ENCODE data around the gene MUC5B. TPM values are rescaled to one million over a fixed set of nuclear protein-coding genes. Genes with fewer than 3 reads are reported as not detected.

The MUC5B gene
- total RNA-seq, 1 experiment from 2014 or later: 3.4 TPM

DNA sequence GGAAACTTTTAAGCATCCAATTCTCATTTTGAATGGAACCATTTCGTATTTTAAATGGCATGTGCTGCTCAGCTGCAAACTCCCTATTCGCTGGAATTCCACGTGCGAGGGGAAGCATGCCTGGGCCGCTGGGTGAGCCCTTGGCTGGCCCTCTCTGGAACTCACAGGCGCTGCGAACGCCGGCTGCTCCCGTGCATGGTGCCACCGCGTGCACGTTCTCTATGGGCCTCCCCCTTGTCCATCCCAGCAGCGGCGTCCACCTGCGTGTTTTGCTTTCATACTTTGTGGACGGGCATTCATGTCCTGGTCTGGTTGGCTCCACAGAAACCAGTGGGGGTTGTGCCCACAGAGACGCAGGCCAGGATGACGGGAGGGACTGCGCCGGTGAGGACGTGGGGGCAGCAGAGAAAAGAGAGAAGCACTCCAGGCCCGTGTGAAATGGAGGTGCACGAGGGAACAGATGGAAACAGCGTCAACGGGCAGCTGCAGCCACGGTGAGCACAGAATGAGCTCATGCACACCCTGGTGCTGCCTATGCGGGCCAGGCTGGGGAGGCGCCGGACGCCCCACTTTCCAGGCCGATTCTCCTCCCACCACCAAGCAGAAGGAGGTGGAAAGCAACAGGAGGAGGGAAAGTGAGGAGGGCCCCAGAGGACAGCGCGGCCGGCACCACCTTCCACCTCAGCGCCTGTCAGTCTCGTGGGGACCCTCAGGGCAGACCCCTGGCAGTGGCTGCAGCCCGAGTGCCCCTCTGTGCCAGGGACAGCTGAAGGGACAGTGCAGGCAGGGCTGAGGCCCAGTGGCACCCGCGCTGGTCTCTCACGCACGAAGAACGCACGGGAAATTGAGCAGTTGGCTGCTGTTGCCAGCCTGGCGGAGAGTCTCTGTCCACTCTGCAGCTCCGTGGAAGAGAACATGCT lies 57.5 kb downstream of the MUC5B start:
- intact Hi-C loops (cut with micrococcal nuclease; ENCODE audit: unreplicated experiment): no loop called here
- H3K27me3 Mint-ChIP-seq (ENCODE audit: unreplicated experiment): no peaks in the 10 kb centered on the region
- no peak for TF ChIP-seq CTCF (IDR thresholded peaks at IDR 0.05; ENCODE audit: unreplicated experiment)
- CTCF ChIA-PET: no interaction called here
- H3K9me3 Mint-ChIP-seq (ENCODE audit: low read depth, unreplicated experiment): no peaks in the 10 kb centered on the region
- no peak overlapping the region for H3K27ac Mint-ChIP-seq (ENCODE audit: unreplicated experiment)
- no peaks in the 10 kb centered on the region for H3K4me1 Mint-ChIP-seq (ENCODE audit: low read depth, unreplicated experiment)
- DNase-seq: no peak
- H3K4me3 Mint-ChIP-seq (ENCODE audit: low read depth, unreplicated experiment): no peak overlapping the region
- BruUV-seq (replicated peaks): no TSS peak
- H3K36me3 Mint-ChIP-seq (ENCODE audit: insufficient read depth, unreplicated experiment): peaks cover 31% of the 10 kb centered on the region

DNA sequence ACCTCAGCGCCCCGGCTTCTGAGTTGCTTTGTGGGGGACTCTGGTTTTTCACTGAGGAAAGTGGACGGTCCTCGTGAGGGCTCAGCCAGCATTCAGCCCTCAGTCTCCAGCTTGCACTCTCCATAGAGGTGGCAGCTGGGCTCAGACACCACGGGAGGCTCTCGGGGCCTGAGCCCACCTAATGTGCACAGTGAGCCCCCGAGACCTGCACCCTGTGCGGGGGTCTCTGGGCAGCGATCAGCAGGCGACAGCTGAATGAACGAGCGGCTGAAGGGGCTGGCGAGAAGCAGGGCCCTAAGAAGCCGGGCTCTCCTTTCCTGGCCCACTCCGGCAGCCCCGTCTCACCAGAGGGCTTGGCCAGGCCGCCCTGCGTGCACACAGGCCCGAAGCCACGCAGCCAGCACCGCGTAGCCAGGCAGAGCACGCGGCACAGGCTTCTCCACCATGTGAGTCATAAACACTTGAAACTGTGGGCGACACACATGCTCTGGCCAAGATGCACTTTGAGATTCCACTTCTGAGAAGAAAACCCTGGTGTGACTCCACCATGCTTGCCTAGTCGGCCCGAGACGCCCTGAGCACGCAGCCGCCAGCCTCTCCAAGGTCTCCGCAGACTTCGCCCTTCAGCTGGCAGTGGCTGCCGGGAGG lies 58.6 kb downstream of the MUC5B start:
- CTCF ChIA-PET: no interaction called here
- no peak for DNase-seq
- intact Hi-C loops (cut with micrococcal nuclease; ENCODE audit: unreplicated experiment): no loop called here
- no peaks in the 10 kb centered on the region for H3K9me3 Mint-ChIP-seq (ENCODE audit: low read depth, unreplicated experiment)
- H3K36me3 Mint-ChIP-seq (ENCODE audit: insufficient read depth, unreplicated experiment): peaks cover 31% of the 10 kb centered on the region
- no TSS peak for BruUV-seq (replicated peaks)
- H3K27ac Mint-ChIP-seq (ENCODE audit: unreplicated experiment): no peak overlapping the region
- TF ChIP-seq CTCF (IDR thresholded peaks at IDR 0.05; ENCODE audit: unreplicated experiment): no peak
- no peaks in the 10 kb centered on the region for H3K4me1 Mint-ChIP-seq (ENCODE audit: low read depth, unreplicated experiment)
- no peaks in the 10 kb centered on the region for H3K27me3 Mint-ChIP-seq (ENCODE audit: unreplicated experiment)
- H3K4me3 Mint-ChIP-seq (ENCODE audit: low read depth, unreplicated experiment): no peak overlapping the region

DNA sequence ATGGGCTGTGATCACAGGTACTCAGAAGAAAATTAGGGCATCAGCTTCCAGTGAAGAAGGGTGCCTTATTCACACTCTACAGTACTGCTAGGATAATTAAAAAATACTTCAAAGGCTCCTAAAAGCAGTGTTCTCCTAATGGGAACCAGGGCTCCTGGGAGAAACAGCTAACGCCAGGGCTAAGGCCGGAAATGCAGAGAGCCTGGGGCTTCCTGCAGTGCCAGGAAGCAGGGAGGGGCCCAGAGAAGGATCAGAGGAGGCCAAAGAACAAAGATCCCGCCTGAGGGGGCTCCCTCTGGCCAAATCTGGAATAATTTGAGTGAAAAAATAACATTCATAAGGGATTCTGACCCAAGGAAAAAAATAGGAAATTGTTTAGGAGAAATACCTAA lies 59.1 kb downstream of the MUC5B start:
- intact Hi-C loops (cut with micrococcal nuclease; ENCODE audit: unreplicated experiment): no loop called here
- Mint-ChIP-seq H3K4me3 (ENCODE audit: low read depth, unreplicated experiment) (no peak overlapping the region), H3K27me3 (ENCODE audit: unreplicated experiment) (no peaks in the 10 kb centered on the region), H3K4me1 (ENCODE audit: low read depth, unreplicated experiment) (no peaks in the 10 kb centered on the region), H3K9me3 (ENCODE audit: low read depth, unreplicated experiment) (no peaks in the 10 kb centered on the region), H3K27ac (ENCODE audit: unreplicated experiment) (no peak overlapping the region), H3K36me3 (ENCODE audit: insufficient read depth, unreplicated experiment) (peaks cover 31% of the 10 kb centered on the region)
- DNase-seq: no peak
- CTCF ChIA-PET: no interaction called here
- TF ChIP-seq CTCF (IDR thresholded peaks at IDR 0.05; ENCODE audit: unreplicated experiment): no peak
- no TSS peak for BruUV-seq (replicated peaks)

- H3K4me3 Mint-ChIP-seq (ENCODE audit: low read depth, unreplicated experiment): no peak overlapping the region
- BruUV-seq (replicated peaks): no TSS peak
- no peak for TF ChIP-seq CTCF (IDR thresholded peaks at IDR 0.05; ENCODE audit: unreplicated experiment)
- no peaks in the 10 kb centered on the region for H3K9me3 Mint-ChIP-seq (ENCODE audit: low read depth, unreplicated experiment)
- H3K4me1 Mint-ChIP-seq (ENCODE audit: low read depth, unreplicated experiment): no peaks in the 10 kb centered on the region
- intact Hi-C loops (cut with micrococcal nuclease; ENCODE audit: unreplicated experiment): no loop called here
- no peak for DNase-seq
- H3K27ac Mint-ChIP-seq (ENCODE audit: unreplicated experiment): no peak overlapping the region
- H3K36me3 Mint-ChIP-seq (ENCODE audit: insufficient read depth, unreplicated experiment): peaks cover 29% of the 10 kb centered on the region
- no peaks in the 10 kb centered on the region for H3K27me3 Mint-ChIP-seq (ENCODE audit: unreplicated experiment)
- CTCF ChIA-PET: no interaction called here
These were observed 60.2 kb downstream of the MUC5B start for GRCh38 chr11:1283091-1283511.
